Measurements from ENCODE around the gene DLGAP1.

DLGAP1 gene

DNA sequence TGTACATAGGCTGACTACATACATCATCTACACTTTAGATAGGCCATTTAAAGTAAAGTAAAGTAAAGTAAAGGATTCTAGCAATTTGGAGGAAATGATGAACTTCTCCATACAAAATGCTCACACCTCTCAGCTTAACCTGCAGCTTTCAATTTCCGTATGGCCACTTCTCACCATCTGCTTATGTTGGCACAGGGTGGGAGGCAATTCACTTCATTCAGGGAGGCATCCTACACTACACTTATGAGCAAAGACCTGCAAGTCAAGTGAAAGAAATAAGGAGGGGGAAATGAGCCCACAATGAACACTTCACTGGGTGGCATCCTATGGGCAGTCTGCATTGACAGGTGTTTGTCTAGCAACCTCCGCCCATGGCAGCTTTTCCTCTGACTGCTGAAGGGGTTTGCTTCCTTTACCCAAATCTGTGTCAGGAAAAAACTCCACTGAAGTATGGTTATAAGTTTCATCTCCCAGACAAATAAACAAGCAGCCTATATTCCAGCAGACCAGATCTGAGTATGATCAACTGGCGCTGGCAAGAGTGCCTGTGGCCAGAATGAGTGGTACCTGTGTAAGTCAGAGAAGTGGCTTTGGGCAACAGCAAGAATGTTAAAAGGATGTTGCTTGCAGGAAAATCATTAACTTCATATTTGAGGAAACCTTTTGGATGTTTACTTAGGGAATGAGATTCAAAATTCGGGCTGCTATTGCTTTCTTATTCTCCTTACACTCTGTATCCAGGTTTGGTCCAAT lies 556.1 kb downstream of the DLGAP1 start:
- H3K4me3 ChIP-seq (ENCODE audit: control insufficient read depth, low read depth, low read length) = no peak overlapping the region
- TF ChIP-seq CTCF (conservative IDR thresholded peaks at IDR 0.05; ENCODE audit: control insufficient read depth, insufficient read depth, low read depth, low read length) = no peak
- DNase-seq (ENCODE audit: low read depth) = no peak

- no peak for TF ChIP-seq CTCF (conservative IDR thresholded peaks at IDR 0.05; ENCODE audit: control insufficient read depth, insufficient read depth, low read depth, low read length)
- DNase-seq (ENCODE audit: low read depth) = no peak
- no peak overlapping the region for H3K4me3 ChIP-seq (ENCODE audit: control insufficient read depth, low read depth, low read length)
These were observed 563.0 kb downstream of the DLGAP1 start for GRCh38 chr18:3892152-3892551.

GRCh38 chr18:3891245-3891644 lies 563.9 kb downstream of the DLGAP1 start:
- TF ChIP-seq CTCF (conservative IDR thresholded peaks at IDR 0.05; ENCODE audit: control insufficient read depth, insufficient read depth, low read depth, low read length) = no peak
- no peak overlapping the region for H3K4me3 ChIP-seq (ENCODE audit: control insufficient read depth, low read depth, low read length)
- DNase-seq (ENCODE audit: low read depth) = no peak

GRCh38 chr18:3889803-3890202 lies 565.3 kb downstream of the DLGAP1 start:
- no peak for TF ChIP-seq CTCF (conservative IDR thresholded peaks at IDR 0.05; ENCODE audit: control insufficient read depth, insufficient read depth, low read depth, low read length)
- DNase-seq (ENCODE audit: low read depth) = peak; percentile 88
- H3K4me3 ChIP-seq (ENCODE audit: control insufficient read depth, low read depth, low read length) = no peak overlapping the region

DNA sequence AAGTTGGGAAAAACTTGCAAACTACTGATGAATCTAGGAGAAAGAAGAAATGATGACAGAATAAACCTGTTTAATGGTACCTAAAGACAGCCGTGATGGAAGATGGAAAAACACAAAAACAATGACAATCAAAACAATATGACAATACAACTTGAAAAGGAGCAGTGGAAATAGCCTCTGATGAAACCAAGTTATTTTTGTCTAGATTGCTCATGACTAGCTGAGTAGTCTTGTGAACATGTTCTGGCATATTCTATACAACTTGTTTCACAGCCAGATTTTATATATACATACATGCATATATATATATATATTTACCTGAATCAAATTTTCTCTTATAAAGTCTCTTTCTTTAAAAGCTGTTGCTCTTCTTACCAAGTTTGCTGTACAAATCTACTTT lies 566.0 kb downstream of the DLGAP1 start:
- no peak overlapping the region for H3K4me3 ChIP-seq (ENCODE audit: control insufficient read depth, low read depth, low read length)
- no peak for TF ChIP-seq CTCF (conservative IDR thresholded peaks at IDR 0.05; ENCODE audit: control insufficient read depth, insufficient read depth, low read depth, low read length)
- peak; percentile 38 for DNase-seq (ENCODE audit: low read depth)

DNA sequence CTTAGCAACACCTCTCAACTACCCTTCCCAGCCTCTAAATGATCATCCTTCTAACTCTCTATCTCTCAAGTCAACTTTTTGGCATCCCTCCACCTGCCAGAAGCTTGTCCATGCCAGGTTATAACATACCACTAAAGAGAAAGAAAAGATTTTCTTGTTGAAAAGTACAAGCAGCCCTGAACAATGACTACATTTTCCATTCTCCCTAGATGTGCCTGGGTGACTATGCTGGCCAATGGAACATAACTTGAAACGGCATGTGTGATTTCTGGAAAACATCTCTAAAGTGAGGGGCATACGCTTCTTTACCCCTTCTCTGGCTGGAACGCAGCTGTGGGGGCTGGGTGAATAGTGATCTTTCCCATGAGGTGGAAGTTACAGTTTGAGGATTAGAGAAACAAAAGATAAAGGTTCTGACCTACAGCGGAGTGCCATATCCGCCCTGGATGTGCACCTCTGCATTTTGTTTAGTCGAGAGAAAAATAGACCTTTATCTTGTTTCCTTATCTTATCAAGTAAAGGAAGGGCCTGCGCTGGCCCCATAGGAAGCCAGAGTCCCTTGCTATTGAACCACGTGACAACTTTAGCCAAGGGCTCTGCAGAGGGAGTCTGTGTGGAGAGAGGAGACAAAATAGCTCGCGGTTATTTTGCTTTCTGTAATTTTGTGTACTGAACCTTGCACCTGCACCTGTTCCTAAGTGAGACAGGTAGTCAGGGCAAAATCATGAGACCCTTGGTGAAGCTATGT lies 568.4 kb downstream of the DLGAP1 start:
- DNase-seq (ENCODE audit: low read depth) = no peak
- no peak for TF ChIP-seq CTCF (conservative IDR thresholded peaks at IDR 0.05; ENCODE audit: control insufficient read depth, insufficient read depth, low read depth, low read length)

More for the DNA sequence above, 568.4 kb downstream of the DLGAP1 start:
- no peak overlapping the region for H3K4me3 ChIP-seq (ENCODE audit: control insufficient read depth, low read depth, low read length)
